Mucosa of descending colon (tissue), 3 donors: ENCODE data around the gene SOCS7. TPM values are rescaled to one million over a fixed set of nuclear protein-coding genes. Genes with fewer than 3 reads are reported as not detected.

Experiments
- ATAC-seq: fragments of 200-7000 bp; cut with Tn5 transposase; one replicate; pipeline ENCODE4 v1.9.1; 2020; ENCODE audit warnings: mild to moderate bottlenecking, moderate library complexity
- DNase-seq, 3 donors: peaks; one replicate each; pipeline ENCODE4 v3.0.0-alpha.2; 2020
- H3K36me3 ChIP-seq: fragments of 200-600 bp; one replicate; pipeline ENCODE4 v1.8.0; 2021; ENCODE audit warnings: low read depth, mild to moderate bottlenecking
- H3K4me1 ChIP-seq: fragments of 200-600 bp; one replicate; pipeline ENCODE4 v1.8.0; 2021; ENCODE audit warnings: low read depth, mild to moderate bottlenecking
- H3K4me3 ChIP-seq: fragments of 200-600 bp; one replicate; pipeline ENCODE4 v1.8.0; 2021; ENCODE audit warnings: mild to moderate bottlenecking
- H3K9me3 ChIP-seq: fragments of 200-600 bp; one replicate; pipeline ENCODE4 v1.8.0; 2021; ENCODE audit warnings: mild to moderate bottlenecking
- CTCF ChIP-seq: fragments of 200-600 bp; IDR thresholded peaks from one replicate; pipeline ENCODE4 v1.8.0; 2022; ENCODE audit warnings: antibody characterized with exemption, mild to moderate bottlenecking
- intact Hi-C, 2 donors: fragments of 100-400 bp; cut with DNase I in 1 of 2; cut with micrococcal nuclease in 1 of 2; formaldehyde crosslinking; loops; one replicate each; pipeline versions ENCODE4 v1.11.0 to v1.11.1; 2022; cut with DNase I, micrococcal nuclease
- total RNA-seq, 3 donors: library from RNA; stranded (reverse); fragmentation: NEBNext Ultra II Directional in 2 of 3; extraction: Animal tissue kit (Norgen Biotek cat#: 25700) in 2 of 3; gene quantifications; one replicate each; pipeline versions ENCODE4 v1.2.1 to v1.2.4, GENCODE V29; 2021 to 2023
- donor health status: DM: no; HTN: no; CAD: no; lungs with moderate emphysema.
- donor health status: DM: no; HTN: no; CAD: no.
- donor health status: DM: no; HTN: yes; CAD: no.

Gene SOCS7
- total RNA-seq, 3 donors from 2014 or later, result 11.4 to 26.2 (median 16.1) TPM

- intact Hi-C loops, result loop anchor here in 1 of 2 donors (10.0 kb wide), 1 partner anchor 60 kb away; no protein-coding TSS in a partner anchor
- no peak overlapping the region for H3K4me3 ChIP-seq
- no peaks in the 10 kb centered on the region for H3K36me3 ChIP-seq
- ATAC-seq (no peak), DNase-seq (no peak)
- H3K4me1 ChIP-seq, result peaks cover 11% of the 10 kb centered on the region
- H3K9me3 ChIP-seq, result no peaks in the 10 kb centered on the region
- no peak for TF ChIP-seq CTCF
Measured at GRCh38 chr17:38425031-38425430, 73.4 kb downstream of the SOCS7 start.

GRCh38 chr17:38425744-38426143 lies 74.1 kb downstream of the SOCS7 start:
- Histone ChIP-seq H3K9me3 (no peaks in the 10 kb centered on the region), H3K4me3 (no peak overlapping the region), H3K4me1 (peaks cover 11% of the 10 kb centered on the region), H3K36me3 (no peaks in the 10 kb centered on the region)
- intact Hi-C loops, result loop anchor here in 1 of 2 donors (10.0 kb wide), 1 partner anchor 59 kb away; no protein-coding TSS in a partner anchor
- no peak for TF ChIP-seq CTCF
- DNase-seq, result no peak
- ATAC-seq, result no peak

- DNase-seq (no peak), ATAC-seq (no peak)
- intact Hi-C loops, result loop anchor here in 1 of 2 donors (10.0 kb wide), 1 partner anchor 58 kb away; no protein-coding TSS in a partner anchor
- Histone ChIP-seq H3K4me3 (no peak overlapping the region), H3K36me3 (no peaks in the 10 kb centered on the region), H3K9me3 (no peaks in the 10 kb centered on the region), H3K4me1 (peaks cover 11% of the 10 kb centered on the region)
- no peak for TF ChIP-seq CTCF
Measured at GRCh38 chr17:38426441-38426840, 74.8 kb downstream of the SOCS7 start.

GRCh38 chr17:38427160-38427949 lies 75.7 kb downstream of the SOCS7 start:
- DNase-seq, result no peak
- H3K4me1 ChIP-seq, result peaks cover 11% of the 10 kb centered on the region
- H3K36me3 ChIP-seq, result no peaks in the 10 kb centered on the region
- no peak for ATAC-seq
- TF ChIP-seq CTCF, result no peak
- intact Hi-C loops, result loop anchor here in 1 of 2 donors (10.0 kb wide), 1 partner anchor 57 kb away; no protein-coding TSS in a partner anchor
- H3K4me3 ChIP-seq, result no peak overlapping the region
- H3K9me3 ChIP-seq, result no peaks in the 10 kb centered on the region

GRCh38 chr17:38428112-38428642 lies 76.5 kb downstream of the SOCS7 start, which contains the start of gene ARHGAP23:
ARHGAP23 (plus strand) TSS chr17:38428464; CDS start chr17:38428486, 22 bp downstream.
- Histone ChIP-seq H3K4me1 (peaks cover 11% of the 10 kb centered on the region), H3K4me3 (peak within 1 kb of the TSS; percentile 30), H3K9me3 (no peaks in the 10 kb centered on the region), H3K36me3 (no peaks in the 10 kb centered on the region)
- ATAC-seq (peak; percentile 66), DNase-seq (peak in 2 of 3 donors; percentile 25 to 58)
- no peak for TF ChIP-seq CTCF
- intact Hi-C loops, result loop anchor here in 1 of 2 donors (10.0 kb wide), 1 partner anchor 57 kb away; no protein-coding TSS in a partner anchor
